ENCODE data around the gene FUNDC2. TPM values are rescaled to one million over a fixed set of nuclear protein-coding genes. Genes with fewer than 3 reads are reported as not detected.

Gene FUNDC2
- polyA plus RNA-seq, 5 donors: 108 to 133 (median 113) TPM

- no peak for DNase-seq
Measured at GRCh38 chrX:155065035-155065734, 38.5 kb downstream of the FUNDC2 start.

DNA sequence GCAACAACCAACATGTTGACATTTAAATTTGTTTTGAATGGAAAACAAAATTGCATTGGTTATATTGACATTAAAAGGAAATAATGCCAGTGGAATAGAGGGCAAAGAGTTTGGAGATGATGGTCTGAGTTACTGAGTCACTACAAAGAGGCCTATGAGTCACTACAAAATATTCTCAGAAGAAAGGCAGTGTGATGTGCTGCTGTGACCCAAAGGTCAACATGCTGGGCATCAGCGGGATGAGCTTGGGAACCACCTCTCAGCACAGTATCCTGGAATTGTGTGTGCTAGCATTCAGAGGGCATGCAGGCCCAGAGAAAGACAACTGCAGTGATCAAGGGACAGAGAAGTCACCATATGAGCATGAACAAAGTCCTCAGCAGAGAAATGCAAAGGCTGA, 41.5 kb downstream of the FUNDC2 start:
- no peak for DNase-seq

DNA sequence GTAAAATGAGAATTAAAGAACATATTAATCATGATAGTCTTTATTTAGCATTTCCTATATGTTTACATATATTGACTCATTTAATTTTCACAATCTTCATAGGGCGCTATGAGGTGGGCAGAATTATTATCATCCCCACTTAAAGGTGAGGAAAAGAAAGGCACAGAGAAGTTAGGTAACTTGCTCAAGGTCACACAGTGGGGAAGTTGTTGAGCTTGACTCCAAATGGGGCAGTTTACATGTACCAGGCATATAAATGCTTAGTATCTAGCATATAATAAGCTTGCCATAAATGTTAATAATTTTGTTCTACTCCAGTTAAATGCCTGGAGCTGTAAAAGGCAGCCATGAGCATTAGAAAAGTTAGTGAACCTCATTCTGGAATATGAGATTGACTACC, 42.8 kb downstream of the FUNDC2 start:
- no peak for DNase-seq

DNA sequence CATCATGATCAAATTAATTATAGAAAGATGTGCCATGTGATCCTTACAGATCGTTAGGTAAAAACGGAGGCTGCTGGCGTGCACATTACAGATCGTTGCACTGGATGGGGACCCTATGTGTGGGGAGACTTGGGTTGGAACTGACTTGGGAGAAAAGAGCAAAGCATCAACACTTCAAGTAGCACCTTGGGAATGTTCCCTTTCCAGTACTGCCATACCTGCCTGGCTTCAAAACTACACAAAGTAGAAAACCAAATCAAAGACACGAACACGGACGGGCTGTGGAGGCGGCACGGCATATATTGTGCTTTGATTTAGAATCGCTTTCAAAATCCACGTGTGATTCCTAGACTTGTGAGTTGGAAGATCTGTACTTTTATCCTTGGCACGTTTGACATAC, 43.4 kb downstream of the FUNDC2 start:
- no peak for DNase-seq

DNA sequence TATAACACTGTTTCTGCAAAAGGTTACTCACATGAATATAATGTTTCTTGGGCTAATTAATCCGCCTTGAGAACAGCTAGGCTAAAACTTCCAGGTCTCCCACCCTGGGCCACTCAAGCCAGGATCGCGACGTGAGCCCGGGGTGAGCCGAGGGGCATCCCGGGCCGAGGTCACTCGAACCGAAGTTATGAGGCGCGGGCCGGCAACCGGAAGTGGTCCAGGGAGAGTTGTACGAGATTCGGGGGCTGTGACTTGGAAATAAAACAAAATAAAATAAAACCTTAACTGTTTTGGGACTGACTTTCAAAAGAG, 44.0 kb downstream of the FUNDC2 start:
- no peak for DNase-seq

GRCh38 chrX:155070975-155071693, 44.5 kb downstream of the FUNDC2 start, which contains the start of the genes BRCC3, CMC4 and MTCP1:
Gene BRCC3 (plus strand): TSS chrX:155071508. CDS start chrX:155071528, 20 bp downstream.
Gene CMC4 (minus strand): TSS chrX:155071136. CDS start chrX:155064023, 7,113 bp downstream.
Gene MTCP1 (minus strand): TSS chrX:155071136. CDS start chrX:155066010, 5,126 bp downstream.
- DNase-seq: peak; percentile 71 to 74

GRCh38 chrX:155071694-155072280, 45.1 kb downstream of the FUNDC2 start:
- no peak for DNase-seq

DNA sequence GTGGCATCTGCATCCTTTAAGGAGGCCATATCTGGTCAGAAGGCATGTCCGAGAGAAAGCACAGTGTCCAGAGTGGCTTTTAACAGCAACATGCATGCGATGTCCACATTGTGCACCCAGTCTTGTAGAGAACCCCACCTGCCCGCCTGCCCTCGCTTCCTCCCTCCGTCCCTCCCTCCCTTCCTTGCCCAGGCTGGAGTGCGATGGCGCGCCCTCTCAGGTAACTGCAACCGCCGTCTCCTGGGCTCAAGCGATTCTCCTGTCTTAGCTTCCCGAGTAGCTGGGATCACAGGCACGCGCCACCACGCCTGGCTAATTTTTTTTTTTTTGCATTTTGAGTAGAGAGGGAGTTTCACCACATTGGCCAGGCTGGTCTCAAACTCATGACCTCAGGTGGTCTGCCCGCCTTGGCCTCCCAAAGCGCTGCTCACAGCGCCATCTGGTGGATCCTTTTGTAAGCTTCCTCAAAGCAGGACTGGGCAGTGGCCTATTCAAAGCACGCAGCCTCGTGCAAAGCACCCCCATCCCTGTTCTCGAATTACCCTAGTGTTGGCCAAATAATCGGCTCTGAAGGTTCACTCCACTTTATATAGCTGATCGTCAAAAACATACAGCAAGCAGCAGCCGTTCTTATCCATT, 59.7 kb downstream of the FUNDC2 start:
- no peak for DNase-seq

GRCh38 chrX:155086961-155087735, 60.5 kb downstream of the FUNDC2 start:
- DNase-seq: no peak

DNA sequence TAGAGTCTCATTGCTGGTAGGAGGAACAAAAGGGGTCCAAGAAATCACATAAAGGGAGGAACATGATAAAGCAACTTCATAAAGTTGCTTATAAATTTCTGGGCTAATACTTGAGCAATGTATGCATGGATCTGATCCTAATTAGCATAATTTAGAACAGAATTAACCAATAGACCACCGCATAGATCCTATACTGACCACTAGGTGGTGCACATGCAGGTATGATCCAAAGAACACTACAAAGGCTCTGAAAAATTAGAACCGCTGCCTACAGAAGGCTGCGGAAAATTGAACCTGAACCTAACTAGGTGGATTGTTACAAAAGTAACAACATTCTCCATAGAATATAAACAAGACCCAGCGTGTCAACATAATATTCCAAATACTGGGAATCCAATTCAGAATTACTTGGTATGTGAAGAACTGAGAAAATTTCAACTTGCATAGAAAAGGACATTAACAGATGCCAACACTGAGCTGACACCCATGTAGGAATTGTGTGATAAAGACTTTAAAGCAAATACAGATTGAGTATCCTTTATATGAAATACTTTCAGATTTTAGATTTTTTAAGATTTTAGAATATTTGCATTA, 67.9 kb downstream of the FUNDC2 start:
- DNase-seq: peak in 1 of 2 donors; percentile 1

DNA sequence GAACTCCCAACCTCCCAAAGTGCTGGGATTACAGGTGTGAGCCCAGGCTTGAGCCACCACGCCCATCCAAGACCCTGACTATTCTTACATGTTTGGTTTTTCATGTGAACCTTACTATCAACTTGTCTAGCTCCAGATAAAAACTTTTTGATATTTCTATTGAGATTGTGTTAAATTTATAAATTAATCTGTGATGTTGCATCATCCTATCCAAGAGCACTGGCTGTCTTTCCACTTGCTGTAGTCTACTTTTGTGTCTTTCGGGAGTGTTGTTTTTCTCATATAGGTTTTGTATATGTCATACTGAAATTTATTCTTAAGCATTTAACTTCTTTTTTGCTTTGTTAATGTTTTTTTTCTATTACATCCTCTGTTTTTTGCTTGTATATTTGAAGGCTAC, 79.3 kb downstream of the FUNDC2 start:
- no peak for DNase-seq

DNA sequence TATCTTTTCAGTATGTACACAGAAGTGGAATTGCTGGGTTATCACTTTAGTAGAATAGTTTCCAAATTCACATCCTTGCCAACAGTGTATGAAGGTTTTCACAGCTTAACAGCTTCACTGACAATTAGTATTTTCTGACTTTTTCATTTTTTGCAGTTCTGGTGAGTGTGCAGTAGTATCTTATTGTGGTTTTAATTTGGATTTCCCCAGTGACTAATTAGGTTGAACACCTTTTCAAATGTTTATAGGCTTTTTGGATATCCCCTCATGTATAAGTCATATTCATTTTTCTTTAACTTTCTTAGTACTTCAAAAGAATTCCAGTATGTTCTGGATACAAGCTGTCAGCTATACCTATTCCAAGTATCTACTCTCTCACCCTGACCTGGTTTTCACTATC, 81.8 kb downstream of the FUNDC2 start:
- no peak for DNase-seq

Other genes starting within 250 kb of the FUNDC2 start
- 10 to 100 TPM; 37.6 to 48.0 (median 45.5) TPM for gene MPP1, start 221.4 kb upstream of the FUNDC2 start, polyA plus RNA-seq (ENCODE audit: insufficient read depth in 1 of 5, insufficient read length in 5 of 5, low replicate concordance in 1 of 5)
- not detected for gene SMIM9, start 192.2 kb upstream of the FUNDC2 start, polyA plus RNA-seq (ENCODE audit: insufficient read depth in 1 of 5, insufficient read length in 5 of 5, low replicate concordance in 1 of 5)
- gene F8A1, start 140.5 kb upstream of the FUNDC2 start, polyA plus RNA-seq (ENCODE audit: insufficient read depth in 1 of 5, insufficient read length in 5 of 5, low replicate concordance in 1 of 5): 10 to 100 TPM in 4 of 5 donors, 1 to 10 TPM in 1; 9.3 to 22.4 (median 15.7) TPM
- gene F8, start 4.1 kb upstream of the FUNDC2 start, polyA plus RNA-seq (ENCODE audit: insufficient read depth in 1 of 5, insufficient read length in 5 of 5, low replicate concordance in 1 of 5): 1 to 10 TPM; 3.7 to 5.9 (median 4.7) TPM
- gene CMC4, start 44.3 kb downstream of the FUNDC2 start, polyA plus RNA-seq (ENCODE audit: insufficient read depth in 1 of 5, insufficient read length in 5 of 5, low replicate concordance in 1 of 5): 10 to 100 TPM in 1 of 5 donors, 1 to 10 TPM in 4; 6.7 to 12.6 (median 8.5) TPM
- 10 to 100 TPM; 17.4 to 26.1 (median 20.5) TPM for gene MTCP1, start 44.3 kb downstream of the FUNDC2 start, polyA plus RNA-seq (ENCODE audit: insufficient read depth in 1 of 5, insufficient read length in 5 of 5, low replicate concordance in 1 of 5)
- gene BRCC3, start 44.7 kb downstream of the FUNDC2 start, polyA plus RNA-seq (ENCODE audit: insufficient read depth in 1 of 5, insufficient read length in 5 of 5, low replicate concordance in 1 of 5): 10 to 100 TPM; 18.6 to 25.3 (median 23.2) TPM
- 10 to 100 TPM; 61.6 to 90.1 (median 68.6) TPM for gene VBP1, start 189.6 kb downstream of the FUNDC2 start, polyA plus RNA-seq (ENCODE audit: insufficient read depth in 1 of 5, insufficient read length in 5 of 5, low replicate concordance in 1 of 5)
- 1 to 10 TPM in 3 of 5 donors, under 1 TPM in 2; 0.77 to 1.2 (median 1.0) TPM for gene RAB39B, start 237.6 kb downstream of the FUNDC2 start, polyA plus RNA-seq (ENCODE audit: insufficient read depth in 1 of 5, insufficient read length in 5 of 5, low replicate concordance in 1 of 5)

Measured in right lung (tissue), 5 donors.